Upper lobe of left lung (tissue), 6 donors: ENCODE results near the gene ROMO1. TPM values are rescaled to one million over a fixed set of nuclear protein-coding genes. Genes with fewer than 3 reads are reported as not detected.

Source experiments
- ATAC-seq, 2 donors: fragments of 200-7000 bp; cut with Tn5 transposase; one replicate each; pipeline ENCODE4 v1.9.1; 2022; ENCODE audit warnings: mild to moderate bottlenecking in 2 of 2, moderate library complexity in 2 of 2; ENCODE audit not compliant: low FRiP score in 2 of 2
- DNase-seq, 2 donors: peaks; one replicate each; pipeline ENCODE4 v3.0.0-alpha.2; 2019 to 2020
- H3K27ac ChIP-seq, 4 donors: fragments of 200-600 bp; sonication (generic); one replicate each; pipeline ENCODE4 v1.5.1; 2016 to 2019
- H3K27me3 ChIP-seq, 4 donors: fragments of 200-600 bp; sonication (generic); one replicate each; pipeline ENCODE4 v1.5.1; 2017 to 2019
- H3K36me3 ChIP-seq, 4 donors: fragments of 200-600 bp; sonication (generic); one replicate each; pipeline ENCODE4 v1.5.1; 2016 to 2019
- H3K4me1 ChIP-seq, 4 donors: fragments of 200-600 bp; sonication (generic); one replicate each; pipeline ENCODE4 v1.5.1; 2018 to 2019
- H3K4me3 ChIP-seq, 4 donors: fragments of 200-600 bp; sonication (generic); one replicate each; pipeline ENCODE4 v1.5.1; 2017 to 2019; ENCODE audit warnings: mild to moderate bottlenecking in 2 of 4, moderate library complexity in 1 of 4
- H3K9me3 ChIP-seq, 4 donors: fragments of 200-600 bp; sonication (generic); one replicate each; pipeline ENCODE4 v1.5.1; 2018 to 2019
- EP300 ChIP-seq, 4 donors: sonication (generic); formaldehyde crosslinking; IDR thresholded peaks; one replicate each; pipeline ENCODE4 v1.5.1; 2017; ENCODE audit warnings: antibody characterized with exemption in 4 of 4, control low read depth in 2 of 4
- POLR2A ChIP-seq, 4 donors: fragments of 450-650 bp; IDR thresholded peaks; one replicate each; pipeline ENCODE4 v1.5.1; 2016 to 2017; ENCODE audit warnings: antibody characterized with exemption in 4 of 4, mild to moderate bottlenecking in 2 of 4
- POLR2AphosphoS5 ChIP-seq, 2 donors: sonication (generic); formaldehyde crosslinking; IDR thresholded peaks; one replicate each; pipeline ENCODE4 v1.5.1; 2017; ENCODE audit warnings: antibody characterized with exemption in 2 of 2
- WGBS, 2 donors: methylation state at CpG; one replicate each; pipeline ENCODE4 v1.1.5; 2017 to 2018; 5-methylcytosine and 5-hydroxymethylcytosine counted together
- total RNA-seq, 6 donors: library from RNA; depleted of rRNA in 4 of 6; stranded (reverse); fragments of >200 nt in 4 of 6; gene quantifications; one replicate each; pipeline versions ENCODE4 v1.1.0 to v1.2.1, GENCODE V29; 2016 to 2021
- TF ChIP-seq, protein P1 (sequence below), 6 experiments: fragments of 450-650 bp in 4 of 6; fragments of 200-600 bp in 2 of 6; sonication (generic) in 2 of 6; IDR thresholded peaks; one replicate each; pipeline ENCODE4 v1.5.1; 2016 to 2019; ENCODE audit warnings: antibody characterized with exemption in 6 of 6
- donor health status: DM: no; HTN: no; CAD: no; lungs with moderate emphysema.
- donor health status: DM: no; HTN: yes; CAD: no; lungs with severe emphysema.

ROMO1 gene
- total RNA-seq, 6 donors from 2014 or later, result 105 to 213 (median 134) TPM

- Histone ChIP-seq H3K27ac (no peak overlapping the region), H3K9me3 (no peaks in the 10 kb centered on the region), H3K36me3 (peaks cover 90 to 100% (median 97%) of the 10 kb centered on the region in 4 donors), H3K4me1 (peaks cover 0 to 27% (median 2%) of the 10 kb centered on the region in 4 donors), H3K27me3 (no peaks in the 10 kb centered on the region), H3K4me3 (no peak overlapping the region)
- WGBS, 2 donors, result 73 to 87% methylated on average over 13 of the region's 13 CpGs
- ATAC-seq (no peak), DNase-seq (no peak)
- TF ChIP-seq POLR2AphosphoS5 (IDR thresholded peaks at IDR 0.05) (no peak), EP300 (IDR thresholded peaks at IDR 0.05) (no peak), POLR2A (IDR thresholded peaks at IDR 0.05) (no peak)
- TF ChIP-seq, protein P1, sequence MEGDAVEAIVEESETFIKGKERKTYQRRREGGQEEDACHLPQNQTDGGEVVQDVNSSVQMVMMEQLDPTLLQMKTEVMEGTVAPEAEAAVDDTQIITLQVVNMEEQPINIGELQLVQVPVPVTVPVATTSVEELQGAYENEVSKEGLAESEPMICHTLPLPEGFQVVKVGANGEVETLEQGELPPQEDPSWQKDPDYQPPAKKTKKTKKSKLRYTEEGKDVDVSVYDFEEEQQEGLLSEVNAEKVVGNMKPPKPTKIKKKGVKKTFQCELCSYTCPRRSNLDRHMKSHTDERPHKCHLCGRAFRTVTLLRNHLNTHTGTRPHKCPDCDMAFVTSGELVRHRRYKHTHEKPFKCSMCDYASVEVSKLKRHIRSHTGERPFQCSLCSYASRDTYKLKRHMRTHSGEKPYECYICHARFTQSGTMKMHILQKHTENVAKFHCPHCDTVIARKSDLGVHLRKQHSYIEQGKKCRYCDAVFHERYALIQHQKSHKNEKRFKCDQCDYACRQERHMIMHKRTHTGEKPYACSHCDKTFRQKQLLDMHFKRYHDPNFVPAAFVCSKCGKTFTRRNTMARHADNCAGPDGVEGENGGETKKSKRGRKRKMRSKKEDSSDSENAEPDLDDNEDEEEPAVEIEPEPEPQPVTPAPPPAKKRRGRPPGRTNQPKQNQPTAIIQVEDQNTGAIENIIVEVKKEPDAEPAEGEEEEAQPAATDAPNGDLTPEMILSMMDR (IDR thresholded peaks at IDR 0.05), result no peak
These were observed 25.4 kb downstream of the ROMO1 start for GRCh38 chr20:35724321-35725230.

GRCh38 chr20:35726842-35727711, 27.9 kb downstream of the ROMO1 start:
- WGBS, 2 donors, result 86 to 90% methylated on average over 20 of the region's 20 CpGs
- Histone ChIP-seq H3K9me3 (no peaks in the 10 kb centered on the region), H3K27me3 (no peaks in the 10 kb centered on the region), H3K36me3 (peaks cover 83 to 100% (median 94%) of the 10 kb centered on the region in 4 donors), H3K27ac (no peak overlapping the region), H3K4me3 (no peak overlapping the region), H3K4me1 (peaks cover 15 to 41% (median 25%) of the 10 kb centered on the region in 4 donors)
- TF ChIP-seq, protein P1 (IDR thresholded peaks at IDR 0.05), result no peak
- TF ChIP-seq POLR2A (IDR thresholded peaks at IDR 0.05), result no peak
- TF ChIP-seq POLR2AphosphoS5 (IDR thresholded peaks at IDR 0.05), result no peak
- TF ChIP-seq EP300 (IDR thresholded peaks at IDR 0.05), result no peak
- DNase-seq (peak in 1 of 2 donors; percentile 41), ATAC-seq (peak in 1 of 2 donors; percentile 31)

DNA sequence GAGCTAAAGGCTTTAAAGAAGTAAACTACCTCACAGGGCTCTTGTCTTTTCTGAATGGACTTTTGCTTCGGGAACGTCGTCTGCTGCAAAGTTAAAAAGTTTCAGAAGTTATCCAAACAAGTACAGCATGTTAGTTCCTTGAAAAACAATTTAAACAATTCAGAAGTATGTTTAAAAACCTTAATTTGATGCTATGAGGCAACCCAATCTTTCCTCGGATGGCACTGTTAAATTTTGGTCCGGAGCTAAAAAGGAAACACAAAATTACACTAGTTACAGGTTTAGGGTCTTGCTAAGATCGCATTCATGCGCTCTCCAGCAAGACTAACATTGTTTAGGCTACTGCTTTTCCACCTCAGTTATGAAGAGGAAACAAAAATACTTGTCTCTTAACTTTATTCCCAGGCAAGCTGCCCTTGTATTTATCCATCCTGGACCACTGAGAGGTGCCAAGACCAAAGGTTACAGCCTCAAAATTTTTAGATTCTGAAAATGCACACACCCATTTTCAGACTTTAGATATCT, 30.1 kb downstream of the ROMO1 start:
- peaks cover 63 to 100% (median 93%) of the 10 kb centered on the region in 4 donors for H3K36me3 ChIP-seq
- DNase-seq, result no peak
- 80 to 81% methylated on average over 7 of the region's 7 CpGs for WGBS, 2 donors
- H3K4me1 ChIP-seq, result peaks cover 22 to 52% (median 37%) of the 10 kb centered on the region in 4 donors
- H3K27me3 ChIP-seq, result no peaks in the 10 kb centered on the region
- H3K4me3 ChIP-seq, result no peak overlapping the region
- H3K9me3 ChIP-seq, result no peaks in the 10 kb centered on the region
- no peak for TF ChIP-seq POLR2AphosphoS5 (IDR thresholded peaks at IDR 0.05)
- H3K27ac ChIP-seq, result no peak overlapping the region
- ATAC-seq, result no peak

- no peak for DNase-seq
- Histone ChIP-seq H3K4me3 (no peak overlapping the region), H3K27me3 (no peaks in the 10 kb centered on the region), H3K27ac (peak overlapping the region in 1 of 4 donors; percentile 14), H3K36me3 (peaks cover 57 to 100% (median 92%) of the 10 kb centered on the region in 4 donors), H3K9me3 (no peaks in the 10 kb centered on the region), H3K4me1 (peaks cover 28 to 58% (median 44%) of the 10 kb centered on the region in 4 donors)
- WGBS, 2 donors, result 71 to 77% methylated on average over 2 of the region's 2 CpGs
- no peak for ATAC-seq
- no peak for TF ChIP-seq EP300 (IDR thresholded peaks at IDR 0.05)
- no peak for TF ChIP-seq POLR2A (IDR thresholded peaks at IDR 0.05)
- TF ChIP-seq POLR2AphosphoS5 (IDR thresholded peaks at IDR 0.05), result no peak
- TF ChIP-seq, protein P1 (IDR thresholded peaks at IDR 0.05), result no peak
These were observed 30.8 kb downstream of the ROMO1 start for GRCh38 chr20:35729836-35730582.
